GM19467 (cell line): ENCODE measurements around the gene GLG1.
"Not testable (repeated sequence)": the region's sequence is repeated elsewhere in the genome, so short reads cannot be mapped to it uniquely, and the experiment has no call there.

ENCODE experiments used
- ATAC-seq: cut with Tn5 transposase; IDR thresholded peaks from one replicate; pipeline ENCODE4 v1.9.1; 2021; ENCODE audit warnings: mild to moderate bottlenecking, moderate library complexity; ENCODE audit not compliant: unreplicated experiment

Gene GLG1

DNA sequence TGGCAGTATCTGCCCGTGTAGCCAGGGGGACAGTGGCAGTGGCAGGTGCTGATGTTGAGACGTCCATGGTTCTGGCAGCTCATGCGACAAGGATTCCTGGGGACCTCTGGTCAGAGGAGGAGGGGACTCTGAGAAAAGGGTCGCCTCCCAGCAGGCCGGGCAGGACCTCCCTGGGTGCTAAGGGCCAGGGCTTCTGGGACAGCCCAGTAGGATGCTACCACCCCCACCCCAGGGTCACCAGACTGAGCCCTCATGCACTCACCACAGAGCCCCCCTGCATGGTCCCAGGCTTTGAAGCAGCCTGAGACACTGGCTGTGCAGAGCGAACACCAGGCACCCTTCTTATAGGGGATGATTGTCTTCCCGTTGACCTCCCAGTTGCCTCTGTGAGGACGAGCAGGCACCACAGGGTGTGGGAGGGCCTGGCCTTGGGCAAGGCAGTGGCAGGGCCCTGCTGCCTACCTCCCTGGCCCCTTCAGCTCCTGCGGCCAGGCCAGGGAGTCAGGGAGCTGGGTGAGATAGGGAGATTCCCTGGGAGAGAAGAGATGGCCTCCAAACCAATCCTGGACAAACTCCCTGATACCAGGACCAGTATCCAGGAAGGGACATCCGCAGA is 194.0 kb downstream of the GLG1 start:
- ATAC-seq: not testable (repeated sequence)

DNA sequence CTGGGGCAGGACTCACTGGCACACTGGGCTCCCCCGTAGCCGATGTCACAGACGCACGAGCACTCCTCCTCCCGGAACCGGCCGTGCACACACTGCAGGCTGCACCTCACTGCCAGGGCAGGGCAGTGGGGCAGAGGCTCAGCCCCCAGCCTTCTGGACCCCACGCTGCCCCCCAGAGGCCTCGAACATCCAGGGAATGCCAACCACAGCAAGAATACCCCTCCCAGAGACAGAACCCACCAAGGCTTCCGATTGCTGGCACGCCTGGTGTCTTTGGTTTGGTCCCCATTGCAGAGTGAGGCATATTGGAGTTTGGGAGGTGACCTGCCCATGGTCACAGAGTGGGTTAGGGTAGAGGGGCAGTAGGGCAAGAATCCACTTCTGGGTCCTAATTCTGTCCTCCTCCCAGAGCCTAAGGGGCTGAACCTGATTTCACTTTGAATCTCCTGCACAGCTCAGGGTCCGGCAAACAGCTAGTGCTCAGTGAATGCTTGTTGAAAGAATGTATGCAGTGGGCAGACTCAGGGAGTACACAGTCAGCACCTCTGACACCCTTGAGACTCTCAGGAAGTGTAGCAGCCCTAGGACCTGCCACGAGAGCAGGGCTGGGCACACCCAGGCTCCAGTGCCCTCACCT is 194.7 kb downstream of the GLG1 start:
- ATAC-seq: not testable (repeated sequence)

DNA sequence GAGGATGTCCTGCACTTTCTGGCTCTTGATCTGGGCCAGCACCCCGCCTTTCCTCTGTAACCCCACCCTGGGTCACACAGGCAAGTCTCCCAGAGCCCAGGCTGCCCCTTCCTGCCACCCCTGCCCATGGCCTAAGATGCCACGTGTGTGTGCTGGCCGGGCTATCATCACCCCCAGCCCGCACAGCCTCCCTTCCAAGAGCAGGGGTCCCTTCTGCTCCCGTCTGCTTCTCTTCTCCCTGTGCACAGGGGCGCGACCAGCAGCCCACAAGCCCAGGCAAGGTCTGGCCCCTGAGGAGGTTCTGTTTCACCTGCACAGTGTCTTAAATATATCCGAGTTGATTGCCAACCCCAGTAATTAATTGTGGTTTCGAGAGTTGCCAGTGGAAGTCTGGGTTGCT is 195.9 kb downstream of the GLG1 start:
- not testable (repeated sequence) for ATAC-seq

DNA sequence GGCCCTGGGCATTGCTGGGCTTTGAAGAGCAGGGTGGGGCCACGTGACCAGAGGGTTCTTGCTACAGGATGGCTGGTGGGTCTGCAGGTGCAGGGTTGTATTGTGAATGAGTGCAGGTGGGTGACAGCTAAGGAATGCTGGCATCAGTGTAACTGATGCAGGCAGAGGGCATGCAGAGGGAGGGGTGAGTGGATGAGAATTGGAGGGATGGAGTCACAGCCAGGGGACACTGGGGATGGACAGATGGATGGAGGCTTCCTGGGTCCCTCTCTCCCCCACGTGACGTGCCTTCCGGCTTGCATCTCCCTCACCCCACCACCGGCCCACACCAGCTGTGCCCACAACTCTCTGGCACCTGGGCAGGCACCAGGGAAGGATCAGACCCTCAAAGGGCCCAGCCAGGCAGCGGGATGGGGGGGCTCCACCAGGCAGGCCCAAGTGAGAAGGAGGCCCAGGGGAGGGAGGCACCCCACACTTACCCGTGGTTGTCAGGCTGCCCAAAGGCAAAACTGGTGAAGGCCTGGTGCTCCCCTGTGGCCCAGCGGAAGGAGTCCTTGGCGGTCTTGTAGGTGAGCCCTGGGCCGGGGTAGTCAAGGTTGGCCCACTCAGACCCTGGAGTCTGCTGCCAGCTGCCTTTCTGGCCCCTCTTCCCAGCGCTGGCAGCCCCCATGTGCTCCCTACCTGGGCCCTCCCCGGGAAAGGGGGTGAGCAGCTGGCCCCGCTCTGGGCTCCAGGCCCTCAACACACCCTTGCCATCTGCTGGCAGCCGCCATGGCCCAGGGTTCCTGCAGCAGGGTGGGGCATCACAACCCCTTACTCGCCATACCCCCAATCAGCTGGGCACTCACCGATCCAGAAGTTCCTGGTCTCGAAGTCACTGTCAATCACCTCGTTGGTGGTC is 196.6 kb downstream of the GLG1 start:
- ATAC-seq: not testable (repeated sequence)

DNA sequence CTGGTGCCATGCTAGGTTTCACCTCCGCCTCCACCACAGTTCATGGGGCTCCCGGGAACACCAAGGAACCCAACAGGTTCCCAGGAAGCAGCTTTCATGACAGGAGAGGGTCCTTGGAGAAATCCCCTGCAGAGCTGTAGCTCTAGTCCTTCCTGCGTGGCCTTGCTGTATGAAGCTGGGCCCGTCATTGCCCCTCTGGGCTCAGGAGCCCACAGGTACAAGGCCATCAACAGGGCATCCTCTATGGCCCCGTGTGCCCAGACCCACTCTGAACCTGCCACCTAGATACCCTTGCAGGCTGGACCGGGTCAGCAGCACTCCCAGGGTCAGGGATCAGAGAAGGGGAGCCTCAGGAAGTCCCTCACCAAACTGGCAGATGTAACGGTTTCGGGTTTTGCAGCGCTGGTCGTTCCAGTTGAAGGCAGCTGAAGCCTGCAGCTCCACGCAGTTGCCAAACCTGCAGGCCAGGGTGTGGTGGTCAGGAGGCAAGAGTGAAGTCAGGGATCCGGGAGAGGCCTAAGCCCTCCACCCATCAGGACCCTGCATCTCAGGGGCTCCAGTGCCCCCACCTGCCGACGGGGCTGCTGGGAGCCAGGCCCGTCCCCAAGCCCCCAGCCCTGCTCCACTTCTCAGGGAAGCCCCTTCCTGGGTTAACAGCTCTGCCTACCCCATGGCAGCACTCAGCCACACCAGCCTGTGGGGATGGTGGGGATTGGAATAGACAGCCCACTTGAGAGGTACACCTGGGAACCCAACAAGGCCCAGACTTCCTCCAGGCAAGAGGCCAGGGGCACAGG is 197.5 kb downstream of the GLG1 start:
- not testable (repeated sequence) for ATAC-seq

DNA sequence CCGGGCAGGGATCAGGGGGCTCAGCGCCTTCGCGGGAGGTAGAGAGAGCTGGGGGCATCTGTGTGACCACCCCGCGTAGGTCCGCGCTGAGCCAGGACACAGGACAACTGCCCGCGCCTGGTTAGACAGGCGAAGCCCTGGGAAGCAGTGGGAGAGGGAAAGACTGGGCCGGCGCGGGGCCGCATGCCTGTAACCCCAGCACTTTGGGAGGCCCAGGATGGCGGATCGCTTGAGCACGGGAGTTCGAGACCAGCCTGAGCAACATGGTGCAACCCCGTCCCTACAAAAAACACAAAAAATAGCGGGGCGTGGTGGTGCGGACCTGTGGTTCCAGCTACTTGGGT is 199.6 kb downstream of the GLG1 start:
- not testable (repeated sequence) for ATAC-seq

DNA sequence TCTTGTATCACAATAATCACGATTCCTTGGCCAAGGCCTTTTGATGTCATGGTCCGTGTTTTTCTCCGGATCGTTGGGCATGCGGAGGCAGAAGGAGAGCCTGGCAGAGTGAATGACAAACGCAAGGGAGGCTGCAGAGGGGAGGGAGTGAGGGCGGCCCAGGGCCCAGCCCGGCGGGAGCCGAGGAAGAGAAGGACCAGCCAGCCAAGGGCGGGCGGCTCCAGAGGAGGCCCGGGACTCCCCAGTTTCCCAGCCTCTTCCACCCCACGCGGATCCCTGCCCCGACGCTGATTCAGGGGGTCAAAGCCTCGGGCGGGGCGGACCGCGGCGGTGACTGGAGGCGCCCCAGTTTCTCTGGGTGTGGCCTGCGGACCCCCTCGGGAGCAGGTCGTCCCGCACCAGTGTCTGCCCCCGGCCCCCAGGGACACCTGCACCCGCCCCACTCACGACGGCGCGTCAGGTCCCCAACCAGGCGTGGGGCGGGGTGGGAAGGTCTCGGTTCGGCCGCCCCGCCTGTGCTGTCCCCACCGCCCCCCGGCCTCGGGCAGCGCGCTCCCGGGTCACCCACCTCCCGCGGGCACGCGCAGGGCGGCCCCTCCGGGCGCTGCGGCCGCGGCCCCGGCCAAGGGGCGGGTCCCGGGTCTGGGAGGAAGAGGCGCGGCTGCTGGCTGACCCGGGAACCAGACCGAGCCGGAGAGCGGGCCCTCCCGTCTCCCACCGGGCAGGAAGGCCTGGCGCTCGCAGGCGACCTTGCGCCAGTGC is 200.1 kb downstream of the GLG1 start:
- not testable (repeated sequence) for ATAC-seq

DNA sequence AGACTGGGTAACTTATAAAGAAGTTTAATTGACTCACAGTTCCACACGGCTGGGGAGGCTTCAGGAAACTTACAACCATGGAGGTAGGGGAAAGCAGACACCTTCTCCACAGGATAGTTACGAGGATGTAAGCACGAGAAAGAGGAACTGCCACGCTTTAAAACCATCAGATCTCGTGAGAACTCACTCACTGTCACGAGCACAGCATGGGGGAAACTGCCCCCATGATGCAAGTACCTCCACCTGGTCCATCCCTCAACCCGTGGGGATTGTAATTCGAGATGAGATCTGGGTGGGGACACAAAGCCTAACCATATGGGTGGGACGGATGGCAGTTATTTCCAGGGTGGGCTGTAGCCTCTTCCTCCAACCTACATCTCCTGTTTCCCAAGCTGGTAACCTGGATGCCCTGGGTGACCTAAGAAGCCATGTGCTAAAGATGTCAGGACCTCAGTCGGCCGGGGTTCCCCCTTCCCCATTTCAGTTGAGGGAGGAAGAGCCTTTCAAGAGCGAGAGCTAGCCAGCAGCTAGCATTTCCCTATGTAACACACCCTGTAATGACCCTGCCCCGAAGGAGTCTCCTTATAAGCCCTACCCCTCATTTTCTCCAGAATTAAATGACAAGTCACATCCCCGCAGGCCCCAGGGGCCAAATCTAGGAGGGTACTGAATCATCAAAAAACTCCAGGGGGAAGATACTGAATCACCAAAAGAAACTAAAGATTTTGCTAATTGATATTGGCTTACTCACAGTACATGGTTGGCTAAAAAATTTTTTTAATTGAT is 202.6 kb downstream of the GLG1 start:
- ATAC-seq: not testable (repeated sequence)

DNA sequence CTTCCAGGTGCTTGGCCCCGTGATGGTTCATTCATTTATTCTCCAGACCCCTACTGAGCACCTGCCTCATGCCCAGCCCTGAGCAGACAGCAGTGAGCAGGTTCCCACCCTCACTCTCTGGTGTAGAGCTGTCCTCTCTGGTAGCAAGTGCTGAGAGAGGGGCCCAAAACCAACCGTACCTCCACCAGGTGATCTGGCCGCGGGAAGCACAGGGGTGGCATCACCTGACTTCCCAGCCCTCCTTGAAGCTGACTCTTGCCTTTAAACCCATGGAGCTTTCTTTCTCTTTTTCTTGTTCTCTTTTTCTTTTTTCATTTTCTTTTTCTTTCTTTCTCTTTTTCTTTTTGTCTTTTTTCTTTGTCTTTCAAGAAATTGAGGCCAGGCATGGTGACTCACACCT is 206.7 kb downstream of the GLG1 start:
- not testable (repeated sequence) for ATAC-seq

DNA sequence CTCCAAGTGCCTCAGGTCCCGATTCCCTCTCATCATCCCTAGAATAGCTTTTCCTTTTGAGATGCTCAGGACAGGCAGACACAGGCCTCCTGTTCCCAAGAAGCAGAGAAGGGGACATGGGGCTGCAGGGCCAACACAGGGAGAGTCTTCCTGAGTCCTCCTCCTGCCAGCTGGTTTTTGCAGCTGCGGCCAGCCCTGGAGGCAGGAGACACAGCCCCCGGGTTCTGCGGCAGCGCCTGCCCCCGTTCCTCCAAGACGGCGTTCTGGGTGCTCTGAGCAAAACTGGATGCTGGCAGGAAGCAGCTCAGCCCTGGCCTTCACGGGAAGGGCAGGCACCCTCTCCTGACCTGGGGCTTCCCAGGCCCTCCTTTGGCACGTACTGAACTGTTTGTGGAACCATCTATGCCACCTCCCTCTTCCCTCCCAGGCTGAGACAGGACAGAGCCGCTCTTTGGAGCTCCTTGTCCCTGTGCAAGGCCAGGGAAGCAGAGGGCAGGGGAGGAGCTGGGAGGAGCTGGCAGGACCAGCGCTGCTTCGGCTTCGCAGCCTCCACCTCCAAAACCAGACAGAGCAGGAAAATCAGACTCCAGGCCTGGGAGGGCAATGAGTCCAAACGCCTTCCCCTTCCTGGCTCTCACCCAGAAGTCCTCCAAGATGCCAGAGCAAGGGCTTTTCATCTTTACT is 208.6 kb downstream of the GLG1 start:
- ATAC-seq: not testable (repeated sequence)
